Endothelial cell of umbilical vein (primary cell): ENCODE measurements around the gene NUDT22.

Experiments
- CTCF ChIP-seq, 2 donors: IDR thresholded peaks; 1 replicate in 1 of 2; 2 replicates in 1 of 2; pipeline ENCODE4 v1.5.1; 2011; ENCODE audit warnings: low read length in 2 of 2, mild to moderate bottlenecking in 2 of 2, moderate library complexity in 2 of 2, control low read depth in 1 of 2, inconsistent platforms in 1 of 2, low read depth in 1 of 2; ENCODE audit not compliant: insufficient read depth in 1 of 2; ENCODE audit errors: extremely low read depth in 1 of 2
- MAX ChIP-seq: IDR thresholded peaks from 2 replicates; pipeline ENCODE4 v1.6.1; 2011; ENCODE audit not compliant: insufficient read depth, insufficient read length

GRCh38 chr11:64241241-64241490 is 15.1 kb downstream of the NUDT22 start:
- no peak for TF ChIP-seq MAX
- no peak for TF ChIP-seq CTCF (IDR thresholded peaks at IDR 0.05; ENCODE audit: extremely low read depth in 1 of 2, insufficient read depth in 1 of 2, low read depth in 1 of 2, low read length in 2 of 2)
